Measurements from ENCODE around the gene KMT2D.

DNA sequence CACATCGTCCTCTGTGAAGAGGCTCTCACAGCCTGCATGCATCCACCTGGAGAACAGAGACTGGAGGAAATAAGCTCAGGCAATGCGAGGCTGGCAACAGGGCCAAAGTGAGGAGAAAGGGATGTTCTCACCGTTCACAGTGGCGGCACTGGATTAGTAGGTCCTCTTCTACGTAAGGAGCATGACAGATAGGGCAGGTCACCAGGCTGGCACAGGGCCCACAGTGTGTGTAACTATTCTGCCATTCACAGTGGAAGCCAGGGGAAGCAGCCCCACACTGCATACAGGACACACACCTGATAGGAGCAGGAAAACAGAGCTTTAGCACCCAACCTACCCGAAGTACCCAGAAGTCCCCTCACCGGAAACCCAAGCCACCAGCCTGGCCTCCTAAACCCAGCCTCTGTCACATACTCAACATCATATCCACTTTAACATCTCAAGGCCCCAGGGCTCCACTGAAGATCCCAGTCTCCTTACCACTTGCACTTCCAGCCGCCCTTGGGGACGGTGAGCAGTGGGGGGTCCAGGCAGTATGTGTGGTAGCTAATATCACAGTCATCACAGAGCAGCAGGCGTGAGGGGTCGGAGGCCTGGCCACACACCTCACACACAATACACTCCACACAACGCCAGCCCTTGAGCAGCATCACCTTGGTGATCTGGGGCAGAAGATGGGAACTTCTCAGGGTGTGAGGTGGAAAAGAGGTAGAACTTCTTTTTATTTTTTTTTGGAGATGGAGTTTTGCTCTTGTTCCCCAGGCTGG lies 14.3 kb downstream of the KMT2D start:
- TF ChIP-seq, protein P1, sequence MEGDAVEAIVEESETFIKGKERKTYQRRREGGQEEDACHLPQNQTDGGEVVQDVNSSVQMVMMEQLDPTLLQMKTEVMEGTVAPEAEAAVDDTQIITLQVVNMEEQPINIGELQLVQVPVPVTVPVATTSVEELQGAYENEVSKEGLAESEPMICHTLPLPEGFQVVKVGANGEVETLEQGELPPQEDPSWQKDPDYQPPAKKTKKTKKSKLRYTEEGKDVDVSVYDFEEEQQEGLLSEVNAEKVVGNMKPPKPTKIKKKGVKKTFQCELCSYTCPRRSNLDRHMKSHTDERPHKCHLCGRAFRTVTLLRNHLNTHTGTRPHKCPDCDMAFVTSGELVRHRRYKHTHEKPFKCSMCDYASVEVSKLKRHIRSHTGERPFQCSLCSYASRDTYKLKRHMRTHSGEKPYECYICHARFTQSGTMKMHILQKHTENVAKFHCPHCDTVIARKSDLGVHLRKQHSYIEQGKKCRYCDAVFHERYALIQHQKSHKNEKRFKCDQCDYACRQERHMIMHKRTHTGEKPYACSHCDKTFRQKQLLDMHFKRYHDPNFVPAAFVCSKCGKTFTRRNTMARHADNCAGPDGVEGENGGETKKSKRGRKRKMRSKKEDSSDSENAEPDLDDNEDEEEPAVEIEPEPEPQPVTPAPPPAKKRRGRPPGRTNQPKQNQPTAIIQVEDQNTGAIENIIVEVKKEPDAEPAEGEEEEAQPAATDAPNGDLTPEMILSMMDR (IDR thresholded peaks at IDR 0.05; ENCODE audit: low read depth, low read length), result no peak
- TF ChIP-seq EZH2phosphoT487 (IDR thresholded peaks at IDR 0.05; ENCODE audit: low read depth), result no peak

Measured in OCI-LY3 (cell line).